GM19438 (cell line): Measurements from ENCODE around the gene FABP3.

Source experiments
- ATAC-seq: cut with Tn5 transposase; IDR thresholded peaks from one replicate; pipeline ENCODE4 v1.9.1; 2021; ENCODE audit warnings: low read depth; ENCODE audit not compliant: unreplicated experiment

FABP3 gene

DNA sequence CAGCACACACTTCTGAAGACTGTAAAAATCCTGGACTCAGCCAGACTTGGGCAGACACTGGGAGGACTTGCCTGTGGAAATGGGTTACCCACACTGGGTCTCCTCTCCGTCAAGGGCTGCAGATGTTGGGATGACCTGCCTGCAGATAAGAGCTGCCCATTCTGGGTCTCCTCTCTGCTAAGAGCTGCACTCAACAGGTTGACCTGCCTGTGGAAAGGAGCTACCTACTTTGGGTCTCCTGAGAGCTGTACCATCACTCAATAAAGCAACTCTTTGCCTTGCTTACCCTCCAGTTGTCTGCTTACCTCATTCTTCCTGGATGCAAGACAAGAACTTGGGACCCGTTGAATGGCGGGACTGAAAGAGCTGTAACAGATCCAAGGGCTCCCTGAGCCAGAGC is 47.9 kb downstream of the FABP3 start:
- ATAC-seq = no peak

DNA sequence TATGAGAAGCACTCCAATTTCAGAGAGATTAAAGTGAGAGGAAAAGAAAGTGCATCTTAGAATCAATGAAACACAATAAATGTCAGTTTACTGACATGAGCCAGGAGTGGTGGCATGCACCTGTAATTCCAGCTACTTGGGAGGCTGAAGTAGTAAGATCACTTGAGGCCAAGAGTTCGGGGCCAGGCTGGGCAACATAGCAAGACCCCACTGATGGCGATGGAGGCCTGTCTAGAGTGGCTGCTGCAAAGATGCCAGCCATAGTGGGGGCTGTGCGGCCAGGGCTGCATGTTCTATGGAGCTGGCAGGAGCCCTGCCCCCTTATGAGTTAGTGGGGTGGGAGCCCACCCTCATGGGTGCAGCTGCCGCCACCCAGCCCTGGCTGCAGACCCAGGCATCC is 48.8 kb downstream of the FABP3 start:
- ATAC-seq = no peak

DNA sequence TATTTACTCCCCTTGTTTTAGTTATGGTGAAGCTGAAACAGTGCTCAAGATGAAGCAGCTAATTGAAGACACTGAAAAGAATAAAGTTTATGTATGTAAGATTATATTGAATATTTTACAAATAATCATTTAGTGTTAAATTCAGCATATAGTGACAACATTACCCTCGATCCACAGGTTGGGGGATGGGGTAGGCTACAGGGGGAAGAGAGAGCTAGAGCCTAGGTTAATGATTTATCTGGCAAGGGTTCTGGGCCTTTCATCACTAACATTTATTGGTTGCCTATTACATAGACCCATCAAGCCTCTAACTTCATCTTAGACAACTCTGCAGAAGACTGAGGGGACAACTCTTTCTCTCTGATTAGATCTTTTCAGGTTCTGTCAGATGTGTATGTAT is 54.7 kb downstream of the FABP3 start:
- ATAC-seq = no peak

DNA sequence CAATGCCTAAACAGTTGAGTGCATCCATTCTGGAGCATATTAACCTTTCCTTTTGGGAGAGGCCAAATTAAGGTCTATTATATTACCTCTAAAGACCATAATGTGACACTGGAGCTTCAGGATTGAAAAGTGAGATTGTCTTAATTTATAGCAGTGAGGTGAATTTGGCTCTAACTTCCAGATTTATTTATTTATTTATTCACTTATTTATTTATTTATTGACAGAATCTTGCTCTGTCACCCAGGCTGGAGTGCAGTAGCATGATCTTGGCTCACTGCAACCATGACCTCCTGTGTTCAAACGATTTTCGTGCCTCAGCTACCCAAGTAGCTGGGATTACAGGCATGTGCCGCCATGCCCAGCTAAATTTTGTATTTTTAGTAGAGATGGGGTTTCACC is 57.0 kb downstream of the FABP3 start:
- no peak for ATAC-seq
